HL-60 (cell line): ENCODE results near the gene UXS1.

ENCODE experiments used
- DNase-seq, 2 experiments: peaks; one replicate each; pipeline ENCODE4 v3.0.0-alpha.2; 2010 to 2020; ENCODE audit warnings: low read depth in 1 of 2, low spot score in 1 of 2
- H3K27ac ChIP-seq: fragments of 250-450 bp; sonication (Bioruptor Pico); replicated peaks from 2 replicates; pipeline ENCODE4 v1.5.1; 2020; ENCODE audit warnings: mild to moderate bottlenecking, moderate library complexity
- H3K27me3 ChIP-seq: fragments of 250-450 bp; sonication (Bioruptor Pico); 2 replicates; pipeline ENCODE4 v1.5.1; 2021; ENCODE audit warnings: mild to moderate bottlenecking, moderate library complexity; ENCODE audit not compliant: insufficient read depth, poor library complexity, severe bottlenecking
- H3K4me3 ChIP-seq: replicated peaks from 2 replicates; pipeline ENCODE4 v1.5.1; 2011; ENCODE audit warnings: mild to moderate bottlenecking, control low read depth, low read length; ENCODE audit not compliant: insufficient read depth
- CTCF ChIP-seq: IDR thresholded peaks from one replicate; pipeline ENCODE4 v1.5.1; 2011; ENCODE audit warnings: low read length, control low read depth, inconsistent platforms; ENCODE audit not compliant: insufficient read depth
- GABPA ChIP-seq: IDR thresholded peaks from 2 replicates; pipeline ENCODE4 v1.6.1; 2012; ENCODE audit warnings: low read depth
- POLR2AphosphoS5 ChIP-seq: IDR thresholded peaks from 2 replicates; pipeline ENCODE4 v1.6.1; 2012; ENCODE audit warnings: low read depth
- SPI1 ChIP-seq: IDR thresholded peaks from 2 replicates; pipeline ENCODE4 v1.6.1; 2012; ENCODE audit warnings: low read depth, mild to moderate bottlenecking, borderline replicate concordance
- TF ChIP-seq, protein P1 (sequence below): IDR thresholded peaks from 2 replicates; pipeline ENCODE4 v1.6.1; 2012; ENCODE audit warnings: low read depth; ENCODE audit not compliant: insufficient replicate concordance

The UXS1 gene

GRCh38 chr2:106090916-106091618 lies 103.0 kb downstream of the UXS1 start:
- no peak overlapping the region for H3K4me3 ChIP-seq
- H3K27ac ChIP-seq: no peak overlapping the region
- H3K27me3 ChIP-seq: no peaks in the 10 kb centered on the region
- DNase-seq: no peak
- no peak for TF ChIP-seq GABPA
- TF ChIP-seq POLR2AphosphoS5: no peak
- TF ChIP-seq SPI1: no peak
- TF ChIP-seq, protein P1, sequence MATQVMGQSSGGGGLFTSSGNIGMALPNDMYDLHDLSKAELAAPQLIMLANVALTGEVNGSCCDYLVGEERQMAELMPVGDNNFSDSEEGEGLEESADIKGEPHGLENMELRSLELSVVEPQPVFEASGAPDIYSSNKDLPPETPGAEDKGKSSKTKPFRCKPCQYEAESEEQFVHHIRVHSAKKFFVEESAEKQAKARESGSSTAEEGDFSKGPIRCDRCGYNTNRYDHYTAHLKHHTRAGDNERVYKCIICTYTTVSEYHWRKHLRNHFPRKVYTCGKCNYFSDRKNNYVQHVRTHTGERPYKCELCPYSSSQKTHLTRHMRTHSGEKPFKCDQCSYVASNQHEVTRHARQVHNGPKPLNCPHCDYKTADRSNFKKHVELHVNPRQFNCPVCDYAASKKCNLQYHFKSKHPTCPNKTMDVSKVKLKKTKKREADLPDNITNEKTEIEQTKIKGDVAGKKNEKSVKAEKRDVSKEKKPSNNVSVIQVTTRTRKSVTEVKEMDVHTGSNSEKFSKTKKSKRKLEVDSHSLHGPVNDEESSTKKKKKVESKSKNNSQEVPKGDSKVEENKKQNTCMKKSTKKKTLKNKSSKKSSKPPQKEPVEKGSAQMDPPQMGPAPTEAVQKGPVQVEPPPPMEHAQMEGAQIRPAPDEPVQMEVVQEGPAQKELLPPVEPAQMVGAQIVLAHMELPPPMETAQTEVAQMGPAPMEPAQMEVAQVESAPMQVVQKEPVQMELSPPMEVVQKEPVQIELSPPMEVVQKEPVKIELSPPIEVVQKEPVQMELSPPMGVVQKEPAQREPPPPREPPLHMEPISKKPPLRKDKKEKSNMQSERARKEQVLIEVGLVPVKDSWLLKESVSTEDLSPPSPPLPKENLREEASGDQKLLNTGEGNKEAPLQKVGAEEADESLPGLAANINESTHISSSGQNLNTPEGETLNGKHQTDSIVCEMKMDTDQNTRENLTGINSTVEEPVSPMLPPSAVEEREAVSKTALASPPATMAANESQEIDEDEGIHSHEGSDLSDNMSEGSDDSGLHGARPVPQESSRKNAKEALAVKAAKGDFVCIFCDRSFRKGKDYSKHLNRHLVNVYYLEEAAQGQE: no peak
- no peak for TF ChIP-seq CTCF

GRCh38 chr2:106089611-106090010 lies 104.5 kb downstream of the UXS1 start:
- H3K27ac ChIP-seq: no peak overlapping the region
- no peak overlapping the region for H3K4me3 ChIP-seq
- no peak for DNase-seq
- TF ChIP-seq POLR2AphosphoS5 (no peak), SPI1 (no peak), GABPA (no peak), CTCF (no peak)
- TF ChIP-seq, protein P1: no peak
- H3K27me3 ChIP-seq: no peaks in the 10 kb centered on the region

DNA sequence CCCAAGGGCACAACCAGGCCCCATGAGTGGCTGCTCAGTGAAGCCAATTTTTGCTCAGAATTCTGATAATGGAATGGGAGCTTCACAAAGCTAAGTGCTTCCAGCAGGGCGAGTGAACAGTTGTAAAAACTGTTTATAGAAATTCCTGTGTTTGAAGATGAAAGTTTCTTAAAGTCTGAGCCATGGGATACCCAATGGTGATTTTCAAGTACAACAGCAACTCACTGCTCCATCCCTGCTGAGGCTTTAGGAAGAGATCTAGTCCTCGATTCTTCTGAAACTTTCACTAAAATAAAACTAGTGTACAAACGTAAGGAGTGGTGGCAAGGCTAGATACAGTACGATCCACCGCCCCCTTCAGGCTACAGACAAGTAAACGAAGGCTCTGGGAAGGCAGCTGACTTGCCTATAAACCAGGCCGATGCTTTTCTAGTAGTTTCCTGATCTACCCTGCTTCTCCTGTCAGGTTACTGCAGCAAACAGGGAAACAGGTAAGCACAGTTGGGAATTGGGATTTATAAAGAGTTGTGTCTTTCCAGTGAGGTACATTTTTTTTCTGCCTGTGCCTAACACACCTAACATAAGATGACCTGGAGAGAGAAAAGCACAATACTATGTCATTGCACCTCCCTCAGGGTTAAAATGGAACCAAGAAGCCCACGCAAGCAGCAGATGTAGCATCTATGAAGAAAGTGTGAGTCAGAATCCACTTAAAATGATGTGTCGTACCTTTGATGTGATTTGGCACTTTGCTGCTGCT lies 108.7 kb downstream of the UXS1 start:
- H3K27ac ChIP-seq: no peak overlapping the region
- peak in 1 of 2 experiments; percentile 43 for DNase-seq
- H3K27me3 ChIP-seq: no peaks in the 10 kb centered on the region
- TF ChIP-seq SPI1: no peak
- TF ChIP-seq, protein P1: no peak
- TF ChIP-seq CTCF: peak; percentile 17
- no peak for TF ChIP-seq GABPA
- H3K4me3 ChIP-seq: no peak overlapping the region
